GM19468 (cell line): ENCODE data around the gene BICD2.
A peak's percentile ranks its signal among the peaks of the same experiment; 100 is the strongest.
"Not testable (repeated sequence)": the region's sequence is repeated elsewhere in the genome, so short reads cannot be mapped to it uniquely, and the experiment has no call there.

Experiments used
- ATAC-seq: cut with Tn5 transposase; IDR thresholded peaks from one replicate; pipeline ENCODE4 v1.9.1; 2021; ENCODE audit warnings: mild to moderate bottlenecking, moderate library complexity, moderate number of reproducible peaks; ENCODE audit not compliant: unreplicated experiment; ENCODE audit errors: extremely low read depth

BICD2 gene

DNA sequence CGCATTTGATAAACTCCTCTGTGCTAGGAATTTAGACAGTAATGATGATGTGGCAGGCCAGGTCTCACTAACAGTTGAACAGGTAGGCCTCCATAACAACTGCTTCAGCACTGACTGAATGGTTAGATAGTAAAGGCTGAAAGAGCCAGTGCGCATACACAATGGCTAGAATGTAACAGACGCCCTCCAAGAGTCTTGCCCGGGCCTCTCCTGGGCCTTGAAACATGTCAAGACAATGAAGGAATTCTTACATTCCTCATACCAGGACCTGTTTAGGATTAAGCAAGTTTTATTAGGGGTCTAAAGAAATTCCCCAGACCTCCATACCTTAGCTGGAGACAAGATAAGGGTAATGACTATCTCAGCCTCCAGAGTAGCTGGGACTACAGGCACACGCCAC, 6.7 kb upstream of the BICD2 start:
- ATAC-seq, result no peak

DNA sequence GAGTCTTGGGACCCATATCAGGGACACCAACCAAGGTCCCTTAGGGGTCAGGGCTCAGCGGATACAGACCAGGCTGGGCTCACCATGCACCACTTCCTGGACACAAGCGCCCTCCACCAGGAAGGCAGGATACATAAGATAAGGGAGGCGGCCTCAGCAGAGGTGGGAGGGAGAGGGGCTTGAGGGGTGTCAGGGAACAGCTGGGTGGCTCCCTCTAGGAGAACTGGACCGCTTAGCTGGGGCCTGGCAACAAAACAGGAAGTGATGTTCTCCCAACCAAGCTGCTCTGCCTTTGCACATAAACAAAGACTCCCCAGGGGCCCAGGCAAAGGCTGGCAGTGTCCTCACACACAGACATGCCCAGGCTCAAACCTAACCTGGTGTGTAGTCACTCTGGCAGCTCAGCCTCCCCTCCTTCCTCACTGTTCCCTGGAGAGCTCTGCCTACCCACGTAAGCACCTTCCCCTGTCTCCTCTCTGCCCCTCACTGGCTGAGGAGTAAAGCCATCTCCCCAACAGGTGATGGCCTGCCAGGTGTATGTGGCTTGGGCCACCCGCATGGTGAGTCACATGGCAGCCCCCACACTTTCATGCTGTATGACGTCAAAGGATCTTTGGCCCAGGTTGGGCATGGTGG, 5.8 kb upstream of the BICD2 start:
- no peak for ATAC-seq

DNA sequence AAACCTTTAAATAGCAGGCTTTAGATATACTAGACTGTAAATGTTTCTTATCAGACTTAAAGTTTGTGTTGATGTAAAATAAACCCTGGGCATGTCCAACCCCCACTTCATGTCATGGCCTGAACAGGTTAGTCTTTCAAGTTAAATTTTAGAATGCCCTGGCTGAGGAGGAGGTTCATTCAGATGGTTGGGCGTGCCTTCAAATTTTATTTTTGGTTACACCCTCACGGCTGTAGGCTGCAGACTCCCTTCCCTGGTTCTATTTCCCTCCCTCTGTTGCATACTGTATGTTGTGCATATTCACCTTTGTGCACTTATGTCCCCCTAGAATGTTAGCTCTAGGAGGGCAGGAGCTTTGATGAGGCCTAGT, 5.3 kb upstream of the BICD2 start:
- no peak for ATAC-seq

DNA sequence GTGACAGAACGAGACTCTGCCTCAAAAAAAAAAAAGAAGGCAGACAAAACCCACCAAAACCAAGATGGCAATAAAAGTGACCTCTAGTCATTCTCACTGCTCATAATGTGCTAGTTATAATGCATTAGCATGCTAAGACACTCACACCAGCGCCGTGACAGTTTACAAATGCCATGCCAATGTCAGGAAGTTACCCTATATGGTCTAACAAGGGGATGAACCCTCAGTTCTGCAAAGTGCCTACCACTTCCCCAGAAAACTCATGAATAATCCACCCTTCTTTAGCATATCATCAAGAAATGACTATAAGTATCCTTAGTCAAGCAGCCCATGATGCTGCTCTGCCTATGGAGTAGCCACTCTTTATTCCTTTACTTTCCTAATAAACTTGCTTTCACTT, 4.7 kb upstream of the BICD2 start:
- ATAC-seq, result no peak

DNA sequence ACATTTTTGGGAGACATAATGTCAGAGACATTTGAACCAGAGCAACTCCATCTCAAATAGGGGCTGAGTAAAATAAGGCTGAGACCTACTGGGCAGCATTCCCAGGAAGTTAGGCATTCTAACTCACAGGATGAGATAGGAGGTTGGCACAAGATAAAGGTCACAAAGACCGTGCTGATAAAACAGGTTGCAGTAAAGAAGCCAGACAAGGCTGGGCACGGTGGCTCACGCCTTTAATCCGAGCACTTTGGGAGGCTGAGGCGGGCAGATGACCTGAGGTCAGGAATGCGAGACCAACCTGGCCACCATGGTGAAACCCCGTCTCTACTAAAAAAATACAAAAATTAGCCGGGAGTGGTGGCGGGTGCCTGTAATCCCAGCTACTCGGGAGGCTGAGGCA, 4.2 kb upstream of the BICD2 start:
- ATAC-seq, result not testable (repeated sequence)

DNA sequence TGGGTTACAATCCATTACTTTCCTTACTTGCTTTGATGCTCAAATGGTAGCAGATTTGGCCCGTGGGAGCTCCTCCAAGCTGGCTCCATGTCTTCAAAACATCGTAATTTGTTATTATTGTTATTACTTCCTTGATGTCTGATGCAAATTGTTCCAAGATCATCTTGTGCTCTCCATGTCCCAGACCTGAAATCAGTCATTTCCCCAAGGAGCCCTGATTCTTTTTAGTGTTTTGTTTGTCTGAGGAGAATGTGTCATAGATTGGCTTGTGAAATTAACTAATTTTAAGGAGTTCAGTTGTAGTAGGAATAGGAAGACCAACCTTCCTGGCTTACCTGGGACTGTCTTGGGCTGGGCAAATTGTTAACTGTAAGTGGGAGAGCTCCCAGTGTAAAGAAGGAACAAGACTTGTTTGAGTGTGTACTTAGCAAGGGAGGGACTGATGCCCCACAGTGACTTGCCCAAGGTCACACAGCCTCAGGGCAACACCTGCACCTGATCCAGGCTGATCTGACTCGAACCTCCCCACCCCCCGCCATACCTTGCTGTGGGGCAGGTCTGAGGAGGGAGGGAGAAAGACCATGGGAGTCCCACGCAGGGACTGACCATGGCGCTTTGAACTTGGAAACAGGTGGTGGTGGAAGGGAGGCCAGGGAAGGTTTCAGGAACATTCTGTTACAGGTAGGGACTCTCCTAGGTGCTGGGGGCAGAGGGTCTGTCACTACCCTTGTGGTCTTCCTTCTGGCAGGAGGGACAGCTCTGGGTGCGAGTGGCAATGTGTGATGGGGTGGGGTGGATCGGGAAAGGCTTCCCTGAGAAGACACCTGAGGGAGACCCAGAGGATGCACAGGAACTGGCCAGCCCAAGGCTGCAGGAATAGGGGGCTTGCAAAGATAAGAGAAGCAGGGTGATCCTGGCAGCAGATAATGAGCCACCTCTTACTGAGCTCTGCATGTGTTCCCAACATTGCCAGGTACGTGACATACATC, 2.7 kb upstream of the BICD2 start:
- ATAC-seq, result no peak

DNA sequence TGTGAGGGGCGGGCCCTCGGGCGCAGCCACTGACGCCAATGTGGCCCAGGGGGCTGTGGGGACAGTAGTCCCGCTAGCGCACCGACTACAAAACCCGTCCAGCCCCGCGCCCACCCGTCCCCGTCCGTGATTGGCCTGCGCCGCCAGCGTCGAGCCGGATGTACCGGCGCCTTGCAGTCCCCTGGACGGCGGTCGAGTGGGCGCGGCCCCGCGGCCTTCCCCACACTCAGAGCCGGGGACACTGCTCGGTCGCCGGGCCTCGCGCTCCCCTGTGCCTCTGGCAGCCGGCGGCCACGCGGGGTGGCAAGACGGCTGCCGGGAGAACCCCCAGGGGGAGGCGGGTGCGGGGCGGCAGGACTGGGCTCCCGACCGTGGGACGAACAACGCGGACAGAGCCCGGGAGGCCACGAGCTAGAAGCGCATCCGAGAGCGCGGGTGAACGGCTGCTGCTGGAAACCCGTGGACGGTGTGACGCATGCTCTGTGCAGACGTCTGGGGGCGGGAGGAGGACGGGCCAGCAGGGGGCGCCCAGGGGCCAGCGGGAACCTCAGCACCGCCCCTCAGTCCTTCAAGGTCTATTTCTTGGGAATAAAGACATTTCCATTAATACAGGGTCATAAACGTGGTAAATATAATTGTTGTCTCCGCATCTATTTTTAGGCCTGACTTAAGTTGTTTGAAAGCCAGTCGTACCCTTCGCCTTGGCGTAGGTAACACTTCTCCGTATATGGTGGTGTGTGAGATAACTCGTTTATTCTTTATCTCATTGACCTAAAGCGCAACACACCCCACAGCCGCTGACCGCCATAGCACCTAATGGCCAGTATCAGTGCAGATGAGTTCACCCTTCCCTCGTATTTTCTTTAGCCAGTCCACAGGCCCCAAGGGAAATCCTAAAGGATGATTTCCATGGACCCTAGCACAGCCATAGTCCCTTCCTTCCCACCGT, 629 bp upstream of the BICD2 start:
- peak; percentile 98 for ATAC-seq

DNA sequence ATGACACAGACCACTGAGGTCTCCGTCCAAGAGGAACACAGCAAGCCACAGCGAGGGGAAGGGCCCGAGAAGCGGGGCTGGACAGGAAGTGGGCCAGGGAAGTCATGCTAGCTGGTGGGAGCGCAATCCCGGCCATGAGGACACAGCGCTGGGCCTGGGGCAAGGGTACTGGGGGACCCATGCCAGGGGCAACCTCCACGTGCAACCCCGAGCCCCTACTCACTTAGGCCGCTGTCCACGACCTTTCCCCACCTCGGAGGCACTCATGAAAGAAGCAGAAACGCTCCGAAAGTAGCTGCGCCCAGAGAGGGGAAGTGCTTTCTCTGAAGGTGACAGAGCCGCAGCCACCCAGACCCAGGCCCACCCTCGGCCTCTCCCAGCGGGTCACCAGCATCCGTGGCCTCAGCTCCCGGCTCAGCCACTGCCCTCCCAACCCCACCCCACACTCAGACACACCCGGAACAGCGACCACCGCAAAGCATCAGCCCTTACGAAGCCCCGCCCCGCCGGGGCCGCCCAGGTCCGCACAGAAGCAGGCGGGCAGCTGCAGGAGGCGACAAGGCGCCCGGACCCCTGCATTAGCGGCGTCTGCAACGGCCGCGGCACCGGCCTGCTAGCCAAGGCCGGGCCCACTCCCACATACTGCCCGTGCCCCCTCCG, 782 bp downstream of the BICD2 start:
- no peak for ATAC-seq

DNA sequence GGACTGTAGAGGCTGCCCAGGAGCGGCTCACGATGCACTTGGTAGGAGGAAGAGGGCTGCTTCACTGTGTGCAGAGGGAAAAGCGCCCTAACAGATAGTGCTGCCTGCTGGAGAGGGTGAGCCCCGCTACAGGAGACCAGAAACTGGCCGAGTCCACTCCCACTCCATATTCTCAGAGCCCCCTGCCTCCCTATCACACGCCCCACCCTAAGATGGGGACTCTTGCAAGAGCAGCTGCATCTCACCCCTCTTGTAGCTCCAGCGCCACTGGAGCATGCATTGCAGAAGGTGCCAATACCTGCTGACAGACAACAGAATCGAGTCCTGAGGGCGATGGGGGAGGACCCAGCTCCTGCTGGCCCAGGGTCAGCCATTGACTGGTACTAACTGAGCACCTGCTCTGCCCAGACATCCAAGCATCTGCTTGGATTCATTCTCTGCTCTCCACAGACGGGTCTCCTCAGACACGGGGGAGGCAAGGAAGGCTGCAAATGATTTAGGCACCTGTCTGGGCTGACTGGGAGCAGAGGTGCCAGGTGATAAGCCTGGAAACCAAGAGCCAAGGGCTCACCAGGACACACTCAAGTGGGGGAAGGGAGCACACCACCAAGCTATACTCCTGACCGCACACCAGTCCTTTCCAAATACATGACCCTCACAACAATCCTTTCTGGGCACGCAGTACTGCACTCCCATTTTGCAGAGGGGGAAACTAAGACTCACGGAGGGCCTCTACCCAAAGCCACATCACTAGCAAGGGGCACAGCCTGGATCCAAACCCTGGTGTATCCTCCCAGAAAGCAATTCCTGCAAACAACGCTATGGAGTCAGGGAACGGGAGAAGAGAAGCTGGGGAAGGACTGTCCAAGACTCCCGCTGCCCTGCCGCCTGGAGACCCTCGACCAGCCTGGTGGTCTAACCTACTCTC, 1.6 kb downstream of the BICD2 start:
- ATAC-seq, result no peak

DNA sequence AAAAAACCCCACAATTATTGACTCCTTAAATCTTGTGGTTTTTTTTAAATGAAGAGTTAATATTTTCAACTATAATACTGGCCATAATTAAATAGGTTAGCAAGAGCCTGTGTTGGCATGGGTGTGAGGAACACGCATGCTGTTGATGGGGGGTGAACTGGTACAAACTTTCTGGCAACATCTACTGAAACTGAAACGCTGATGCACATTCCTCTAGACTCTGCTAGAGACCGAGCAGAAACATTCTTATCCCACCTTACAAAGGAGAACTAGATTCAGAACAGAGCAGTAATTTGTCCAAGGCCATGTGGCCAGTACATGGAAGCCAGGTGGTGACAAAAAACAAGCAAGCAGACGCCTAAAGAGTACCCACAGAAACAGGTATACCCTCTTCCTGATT, 2.4 kb downstream of the BICD2 start:
- ATAC-seq, result no peak

DNA sequence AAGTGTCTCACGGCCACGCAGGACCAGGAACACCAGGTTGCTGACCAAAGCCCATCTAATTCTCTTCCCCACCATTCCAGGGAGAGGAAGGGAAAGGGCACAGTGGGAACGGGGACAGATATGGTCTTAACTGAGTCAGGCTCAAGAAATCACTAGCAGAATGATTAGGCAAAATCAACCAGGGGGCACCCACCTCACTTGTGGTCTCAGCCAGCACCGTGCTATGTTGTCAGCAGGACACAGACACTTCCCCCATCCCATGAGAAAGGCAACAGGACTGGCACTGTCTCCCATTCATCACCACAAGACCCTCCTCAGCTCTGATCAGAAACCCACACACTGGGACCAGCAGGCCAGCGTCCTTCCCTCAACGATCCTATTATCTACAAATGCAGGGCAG, 2.9 kb downstream of the BICD2 start:
- no peak for ATAC-seq

DNA sequence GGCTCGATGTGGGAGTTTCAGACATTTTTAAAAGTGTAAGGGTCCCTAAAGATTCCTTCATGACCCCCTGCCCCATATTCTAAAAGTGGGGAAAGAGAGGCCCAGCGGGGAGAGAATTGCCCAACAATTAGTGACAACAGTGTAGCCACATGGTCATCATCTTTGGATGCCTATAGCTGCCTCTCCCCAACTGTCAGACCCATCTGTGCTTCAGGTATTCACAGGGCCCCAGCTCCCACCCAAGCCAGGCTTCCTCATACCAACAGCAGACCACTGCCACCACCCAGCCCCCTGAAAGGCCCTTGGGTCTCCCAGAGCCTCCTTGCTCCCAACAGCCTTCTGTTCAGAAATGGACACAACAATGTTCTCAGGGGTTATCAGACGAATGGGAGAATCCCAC, 4.1 kb downstream of the BICD2 start:
- ATAC-seq, result no peak

DNA sequence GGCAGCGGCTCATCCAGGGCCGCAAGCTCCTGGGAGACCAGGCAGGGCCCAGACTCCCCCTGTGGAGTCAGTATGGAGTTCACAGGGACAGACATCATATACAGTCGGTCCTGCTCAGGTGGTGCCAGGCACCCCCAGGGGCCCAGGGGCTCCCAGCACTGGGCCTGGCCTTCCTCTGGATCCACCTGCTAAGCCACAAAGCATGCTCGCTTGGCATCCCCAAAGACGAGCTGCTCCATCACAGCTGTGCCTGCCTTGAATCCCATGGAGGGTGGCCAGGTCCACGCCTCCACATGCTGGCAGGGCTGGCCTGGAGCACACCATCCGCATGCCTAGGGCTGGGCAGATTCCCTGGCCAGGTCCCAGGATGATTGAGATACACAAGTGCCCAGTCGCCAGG, 4.6 kb downstream of the BICD2 start:
- ATAC-seq, result no peak

DNA sequence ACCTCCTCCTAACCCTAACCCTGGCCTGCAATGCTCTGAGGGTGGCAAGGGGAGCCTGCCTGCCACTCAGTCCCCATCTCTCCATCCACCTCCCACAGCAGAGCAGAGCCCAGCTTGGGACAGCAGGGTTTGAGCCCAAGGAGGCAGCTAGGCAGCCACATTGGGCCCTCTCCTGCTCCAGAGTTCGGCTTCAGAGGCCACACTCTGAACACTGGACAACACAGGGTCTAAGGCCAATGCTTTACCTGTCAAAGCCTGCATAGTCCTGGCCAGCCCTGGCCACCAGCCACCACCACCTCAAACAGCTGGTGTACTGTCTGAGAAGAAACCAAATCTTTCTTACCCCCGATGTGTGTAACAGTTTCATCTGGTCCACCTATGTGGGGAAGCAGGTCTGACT, 5.2 kb downstream of the BICD2 start:
- no peak for ATAC-seq

DNA sequence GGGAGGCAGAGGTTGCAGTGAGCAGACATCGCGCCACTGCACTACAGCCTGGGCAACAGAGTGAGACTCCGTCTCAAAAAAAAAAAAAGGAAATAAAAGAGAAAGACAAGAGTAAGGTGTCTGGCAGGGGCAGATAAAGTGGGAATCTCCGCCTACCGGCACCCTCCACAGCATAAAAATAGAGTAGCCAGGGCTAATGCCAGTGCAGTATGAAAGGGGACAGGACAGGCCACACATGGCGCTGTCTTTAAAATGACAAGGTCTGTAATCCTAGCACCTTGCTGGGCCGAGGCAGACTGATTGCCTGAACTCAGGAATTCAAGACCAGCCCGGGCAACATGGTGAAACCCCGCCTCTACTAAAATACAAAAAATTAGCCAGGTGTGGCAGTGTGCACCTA, 7.8 kb downstream of the BICD2 start:
- ATAC-seq, result no peak

DNA sequence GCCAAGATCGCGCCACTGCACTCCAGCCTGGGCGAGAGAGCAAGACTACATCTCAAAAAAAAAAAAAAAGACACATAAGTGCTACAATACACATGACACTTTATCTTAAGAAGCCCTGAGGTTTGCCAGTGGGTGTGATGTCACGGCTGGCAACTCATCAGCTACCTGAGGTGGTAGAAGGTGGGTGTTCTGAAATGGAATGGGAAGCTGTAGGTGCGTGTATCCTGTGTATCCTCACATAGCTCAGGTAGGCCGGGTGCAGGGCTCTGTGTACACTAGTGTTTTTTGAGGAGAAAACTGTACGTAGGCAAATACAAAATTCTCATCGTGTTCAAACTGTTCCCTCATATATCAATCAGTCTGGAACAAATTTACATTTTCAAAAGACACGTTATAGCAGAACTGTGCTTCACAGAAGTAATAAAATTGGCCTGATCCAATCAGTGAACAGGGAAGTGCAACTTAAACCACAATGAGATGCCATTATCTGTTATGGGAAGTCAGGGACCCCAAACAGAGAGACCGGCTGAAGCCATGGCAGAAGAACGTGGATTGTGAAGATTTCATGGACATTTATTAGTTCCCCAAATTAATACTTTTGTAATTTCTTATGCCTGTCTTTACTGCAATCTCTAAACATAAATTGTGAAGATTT, 10.4 kb downstream of the BICD2 start:
- no peak for ATAC-seq

DNA sequence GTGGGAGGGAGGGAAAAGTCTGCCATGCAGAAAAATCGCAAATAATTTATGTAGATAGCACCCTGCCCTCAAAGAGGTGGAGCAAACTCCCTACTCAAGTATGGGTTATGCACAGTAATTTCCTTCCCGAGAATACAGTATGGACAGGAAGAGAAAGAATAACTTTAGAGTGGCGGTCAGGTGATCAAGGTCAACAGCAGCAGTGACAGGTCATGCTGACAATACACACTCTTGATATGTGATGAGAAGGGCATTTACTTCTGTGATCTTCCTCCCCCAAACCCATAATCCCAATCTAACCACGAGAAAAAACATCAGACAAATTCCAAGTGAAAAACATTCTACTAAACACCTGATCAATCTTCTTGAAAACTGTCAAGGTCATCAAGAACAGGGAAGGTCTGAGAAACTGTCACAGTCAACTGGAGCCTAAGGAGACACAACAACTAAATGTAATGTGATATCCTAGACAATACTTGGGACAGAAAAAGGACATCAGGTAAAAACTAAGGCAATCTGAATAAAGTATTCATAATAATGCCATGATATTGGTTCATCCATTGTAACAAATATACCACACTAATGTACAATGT, 11.7 kb downstream of the BICD2 start:
- no peak for ATAC-seq

DNA sequence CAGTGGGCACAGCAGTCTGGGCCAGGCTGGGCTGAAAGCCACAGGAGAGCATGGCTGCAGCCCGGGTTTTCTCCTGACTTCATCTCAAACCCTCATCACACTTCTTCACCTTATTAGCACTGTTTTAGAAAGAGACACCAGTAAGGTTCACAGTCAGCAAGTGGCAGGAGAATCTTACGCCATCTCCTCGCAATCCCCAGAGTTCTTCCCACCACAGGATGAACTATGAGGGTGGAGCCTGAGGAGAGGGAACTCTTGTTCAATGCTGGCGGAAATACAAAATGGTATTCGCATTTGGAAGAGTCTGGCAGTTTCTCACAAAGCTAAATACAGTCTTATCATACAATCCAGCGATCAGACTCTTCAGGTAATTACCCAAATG, 14.7 kb downstream of the BICD2 start:
- no peak for ATAC-seq
